ENCODE results near the gene DNAJC4.

The DNAJC4 gene

DNA sequence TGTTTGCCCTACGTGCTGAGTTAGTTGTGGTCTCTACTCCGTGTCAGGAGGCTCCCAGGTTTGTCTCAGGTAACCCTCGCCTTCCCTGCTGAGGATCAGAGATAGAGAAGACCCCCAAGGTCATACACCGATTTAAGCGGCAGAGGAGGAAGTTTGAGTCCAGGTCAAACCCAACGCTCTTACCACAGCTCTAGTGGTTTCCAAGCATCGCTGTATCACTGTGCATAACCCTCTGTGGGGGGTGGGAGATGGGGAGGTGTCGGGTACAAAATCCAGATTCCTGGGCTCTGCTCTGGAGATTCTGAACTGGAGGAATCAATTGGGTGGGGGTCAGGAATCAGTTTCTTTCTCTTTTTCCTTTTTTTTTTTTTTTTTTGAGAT lies 627 bp downstream of the DNAJC4 start:
- DNase-seq: no peak

GRCh38 chr11:64231546-64231945 lies 1.2 kb downstream of the DNAJC4 start:
- DNase-seq: no peak

DNA sequence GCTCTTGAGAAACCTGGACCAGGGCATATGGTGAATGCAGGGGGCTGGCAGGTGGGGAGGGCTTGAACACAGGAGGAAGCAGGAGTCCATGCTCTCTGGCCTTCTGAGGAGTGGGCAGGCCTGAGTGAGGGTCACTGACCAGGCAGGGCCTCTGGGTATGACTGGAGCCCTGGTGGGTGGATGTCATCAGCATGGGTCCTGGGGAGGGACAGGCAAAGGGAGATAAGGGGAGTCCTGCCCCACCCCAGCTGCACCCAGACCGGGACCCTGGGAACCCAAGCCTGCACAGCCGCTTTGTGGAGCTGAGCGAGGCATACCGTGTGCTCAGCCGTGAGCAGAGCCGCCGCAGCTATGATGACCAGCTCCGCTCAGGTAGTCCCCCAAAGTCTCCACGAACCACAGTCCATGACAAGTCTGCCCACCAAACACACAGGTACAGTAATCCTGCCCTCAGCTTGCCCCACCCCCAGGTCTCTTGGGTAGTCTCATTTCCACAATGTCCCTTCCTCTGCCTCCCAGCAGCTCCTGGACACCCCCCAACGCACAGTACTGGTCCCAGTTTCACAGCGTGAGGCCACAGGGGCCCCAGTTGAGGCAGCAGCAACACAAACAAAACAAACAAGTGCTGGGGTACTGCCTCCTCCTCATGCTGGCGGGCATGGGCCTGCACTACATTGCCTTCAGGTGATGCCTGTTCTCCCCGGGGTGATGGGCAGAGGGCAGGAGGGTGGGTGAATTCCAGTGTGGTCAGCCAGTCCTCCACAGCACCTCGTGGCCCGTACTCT lies 2.0 kb downstream of the DNAJC4 start:
- no peak for DNase-seq

DNA sequence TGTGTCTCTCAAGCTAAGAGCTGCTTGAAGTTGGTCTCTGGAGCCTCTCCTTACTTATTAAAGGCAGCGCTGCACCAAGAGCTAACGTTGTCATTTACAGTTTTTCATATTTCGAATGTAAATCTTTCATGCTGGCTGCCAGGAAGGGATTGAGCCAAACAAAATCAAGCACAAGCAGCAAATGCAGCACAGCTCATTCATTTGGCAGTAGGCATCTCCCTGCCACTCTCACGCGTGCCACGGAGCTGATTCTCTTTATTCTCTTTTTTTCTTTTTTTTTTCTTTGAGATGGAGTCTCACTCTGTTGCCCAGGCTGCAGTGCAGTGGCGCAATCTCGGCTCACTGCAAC lies 2.6 kb downstream of the DNAJC4 start:
- no peak for DNase-seq

GRCh38 chr11:64233913-64234586 lies 3.7 kb downstream of the DNAJC4 start, which contains the start of gene VEGFB:
Gene VEGFB, plus strand, starts transcription at chr11:64234584. Its CDS starts 250 bp downstream, at chr11:64234834.
- peak; percentile 79 for DNase-seq

- peak; percentile 45 for DNase-seq
Observed at GRCh38 chr11:64234647-64235379, 4.5 kb downstream of the DNAJC4 start.

GRCh38 chr11:64235437-64236161 lies 5.3 kb downstream of the DNAJC4 start:
- DNase-seq: no peak

DNA sequence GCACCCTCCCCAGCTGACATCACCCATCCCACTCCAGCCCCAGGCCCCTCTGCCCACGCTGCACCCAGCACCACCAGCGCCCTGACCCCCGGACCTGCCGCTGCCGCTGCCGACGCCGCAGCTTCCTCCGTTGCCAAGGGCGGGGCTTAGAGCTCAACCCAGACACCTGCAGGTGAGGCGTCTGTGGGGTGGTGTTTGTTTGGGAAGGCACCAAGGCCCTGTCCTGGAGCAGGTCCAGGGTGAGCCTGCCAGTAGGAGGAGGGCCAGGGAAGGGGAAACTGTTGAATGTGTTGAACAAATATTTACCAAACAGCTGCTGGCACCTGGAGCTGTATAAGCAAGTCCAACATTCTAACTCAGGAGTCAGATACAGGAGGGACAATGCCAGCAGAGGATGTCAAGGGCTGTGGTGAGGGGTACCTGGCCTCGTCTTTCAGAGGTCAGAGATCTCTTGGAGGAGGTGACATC lies 7.2 kb downstream of the DNAJC4 start:
- DNase-seq: no peak

DNA sequence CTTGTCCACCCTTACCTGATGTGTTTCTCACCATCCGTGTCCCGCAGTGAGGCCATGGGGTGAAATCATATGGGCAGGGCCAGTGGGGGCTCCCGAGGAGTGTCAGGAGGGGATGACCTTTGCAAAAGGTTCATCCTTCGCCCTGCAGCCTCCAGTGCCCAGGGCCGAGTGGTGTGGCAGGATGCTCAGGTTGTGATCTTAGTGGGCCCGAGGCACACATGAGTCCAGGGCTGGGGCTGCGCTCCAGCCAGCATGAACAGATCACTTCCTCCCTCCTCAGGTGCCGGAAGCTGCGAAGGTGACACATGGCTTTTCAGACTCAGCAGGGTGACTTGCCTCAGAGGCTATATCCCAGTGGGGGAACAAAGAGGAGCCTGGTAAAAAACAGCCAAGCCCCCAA lies 7.7 kb downstream of the DNAJC4 start:
- no peak for DNase-seq

DNA sequence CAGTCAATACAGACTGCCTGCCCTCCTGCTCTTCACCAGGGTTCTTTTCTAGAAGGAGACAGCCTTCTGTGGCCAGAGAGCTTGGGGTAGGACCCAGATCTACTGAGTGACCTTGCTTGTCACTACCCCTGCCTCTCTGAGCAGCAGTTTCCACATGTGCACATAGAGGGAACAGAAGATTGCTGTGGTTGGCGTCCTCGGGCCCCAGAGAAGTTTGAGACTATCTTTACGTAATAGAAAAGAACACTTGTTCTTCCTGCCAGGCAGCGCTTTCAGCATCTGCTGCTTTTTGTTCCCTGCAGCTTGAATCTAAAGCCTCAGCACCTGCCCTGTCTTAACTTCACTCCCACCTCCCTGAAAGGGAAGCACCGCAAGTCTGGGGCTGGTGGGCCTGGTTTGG lies 8.7 kb downstream of the DNAJC4 start:
- DNase-seq: no peak

GRCh38 chr11:64239662-64240434 lies 9.5 kb downstream of the DNAJC4 start:
- DNase-seq: peak; percentile 81

DNA sequence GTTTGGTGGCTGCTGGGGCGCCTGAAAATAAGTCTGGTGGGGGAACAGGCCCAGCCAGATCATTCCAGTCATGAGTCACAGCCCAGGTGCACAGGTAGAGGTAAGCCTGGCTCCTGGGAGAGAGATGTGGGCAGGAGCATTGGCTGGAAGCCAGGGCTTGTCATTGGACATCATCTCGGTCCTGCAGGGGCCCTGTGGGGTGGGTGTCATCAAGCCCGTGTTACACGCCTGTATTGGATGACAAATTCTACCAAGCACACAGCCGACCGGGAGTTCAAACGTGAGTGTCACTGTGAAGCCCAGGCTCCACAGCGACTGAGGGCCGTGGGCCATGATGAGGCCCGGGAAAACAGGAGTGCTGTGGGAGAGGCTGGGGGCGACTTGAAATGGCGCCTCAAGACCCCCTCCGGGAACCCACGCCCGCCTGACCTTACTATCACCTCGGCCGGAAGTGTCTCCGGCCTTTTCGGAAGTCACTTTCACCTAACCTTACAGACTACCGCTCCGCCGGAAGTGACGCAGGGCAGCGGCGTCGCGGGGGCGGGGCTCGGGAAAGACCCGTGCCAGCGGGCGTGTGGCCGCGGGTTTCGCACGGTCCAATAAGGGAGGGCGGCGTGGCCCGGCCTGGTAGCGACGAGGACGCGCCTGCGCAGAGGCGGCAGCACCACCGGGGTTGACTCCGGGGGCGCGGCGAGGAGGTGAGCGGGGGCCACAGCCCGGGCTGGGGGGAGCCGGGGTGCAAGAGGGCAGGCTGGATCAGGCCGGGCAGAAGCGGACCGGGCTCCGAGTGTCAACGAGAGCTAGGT lies 10.3 kb downstream of the DNAJC4 start, which contains the start of gene FKBP2:
FKBP2 (plus strand) TSS at position 661 of the 806 bp plus-strand sequence. CDS start 1,293 bp downstream, outside the sequence.
- DNase-seq: peak; percentile 99

DNA sequence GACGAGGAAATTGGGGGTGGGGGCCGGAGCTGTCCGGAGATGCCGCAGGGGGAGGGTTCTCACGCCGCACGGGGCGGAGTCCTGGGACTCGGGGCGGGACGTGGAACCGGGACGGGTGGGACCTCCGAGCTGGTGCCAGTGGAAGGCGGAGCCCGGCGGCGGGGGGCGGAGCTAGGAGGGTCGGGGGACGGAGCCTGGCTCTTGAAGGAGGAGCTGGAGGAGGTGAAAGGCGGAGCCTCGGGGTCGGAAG lies 10.8 kb downstream of the DNAJC4 start:
- no peak for DNase-seq

DNA sequence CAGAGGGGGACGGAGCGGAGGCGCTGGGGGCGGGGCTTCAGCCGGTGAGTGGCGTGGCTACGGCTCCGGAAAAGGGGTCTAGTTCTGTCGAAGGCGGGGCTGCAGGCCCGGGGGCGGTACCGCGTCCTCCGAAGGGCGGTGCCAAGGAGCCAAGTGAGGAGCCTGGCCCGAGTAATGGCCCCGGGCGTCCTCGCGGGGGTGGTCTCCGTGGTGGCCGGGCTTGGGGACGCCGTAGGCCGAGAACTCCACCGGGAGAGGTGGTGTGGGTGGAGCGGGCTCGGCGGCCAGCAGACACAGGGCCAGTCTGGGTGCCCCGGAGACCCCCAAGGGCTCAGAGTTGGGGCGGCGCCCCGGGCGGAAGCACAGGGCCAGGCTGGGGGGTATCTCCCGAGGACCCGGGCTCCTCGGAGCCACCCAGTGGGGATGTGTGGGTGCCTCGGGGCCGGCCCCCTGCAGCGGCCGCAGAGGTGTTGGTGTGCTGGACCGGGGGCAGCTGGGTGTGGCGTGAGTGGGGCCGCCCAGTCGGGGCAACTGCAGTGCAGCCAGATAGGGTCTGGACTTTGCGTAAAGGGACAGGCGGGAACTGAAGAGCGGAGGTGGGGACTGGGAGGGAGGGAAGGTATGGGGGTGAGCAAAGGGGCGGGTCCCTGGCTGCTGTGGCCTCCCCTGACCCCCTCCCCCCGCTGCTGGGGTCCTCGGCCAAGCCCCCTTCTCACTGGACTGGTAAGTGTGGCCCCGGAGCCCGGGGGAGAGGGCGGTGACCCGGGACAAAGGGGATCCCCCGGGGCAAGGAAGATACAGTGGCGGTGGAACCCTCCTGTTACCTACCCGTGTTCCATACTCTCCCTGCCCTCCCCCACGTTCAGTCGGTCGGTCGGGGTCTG lies 11.4 kb downstream of the DNAJC4 start:
- peak; percentile 99 for DNase-seq

DNA sequence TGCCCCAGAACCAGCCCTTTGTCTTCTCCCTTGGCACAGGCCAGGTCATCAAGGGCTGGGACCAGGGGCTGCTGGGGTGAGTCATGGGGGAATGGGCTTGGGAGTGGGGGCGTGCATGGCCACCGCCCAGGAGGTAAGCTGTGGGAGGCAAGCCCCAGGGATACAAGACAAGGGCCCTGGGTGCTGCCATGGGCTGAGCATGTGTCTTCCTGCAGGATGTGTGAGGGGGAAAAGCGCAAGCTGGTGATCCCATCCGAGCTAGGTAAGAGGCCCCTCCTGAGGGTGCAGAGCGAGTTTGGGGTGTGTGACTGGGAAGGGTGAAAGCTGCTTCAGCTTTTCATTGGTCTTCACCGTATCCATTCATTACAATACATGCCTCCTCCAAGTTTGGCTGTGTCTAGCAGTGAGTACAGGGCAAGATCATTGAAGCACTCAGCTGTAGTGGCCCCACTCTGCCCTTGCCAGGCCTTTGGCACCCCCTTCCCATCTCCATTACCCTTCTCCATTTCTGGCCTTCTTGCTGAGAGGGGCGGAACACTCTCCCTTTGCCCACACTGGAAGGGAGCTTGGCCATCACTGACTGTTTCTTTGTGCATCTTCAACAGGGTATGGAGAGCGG lies 13.0 kb downstream of the DNAJC4 start:
- DNase-seq: no peak

DNA sequence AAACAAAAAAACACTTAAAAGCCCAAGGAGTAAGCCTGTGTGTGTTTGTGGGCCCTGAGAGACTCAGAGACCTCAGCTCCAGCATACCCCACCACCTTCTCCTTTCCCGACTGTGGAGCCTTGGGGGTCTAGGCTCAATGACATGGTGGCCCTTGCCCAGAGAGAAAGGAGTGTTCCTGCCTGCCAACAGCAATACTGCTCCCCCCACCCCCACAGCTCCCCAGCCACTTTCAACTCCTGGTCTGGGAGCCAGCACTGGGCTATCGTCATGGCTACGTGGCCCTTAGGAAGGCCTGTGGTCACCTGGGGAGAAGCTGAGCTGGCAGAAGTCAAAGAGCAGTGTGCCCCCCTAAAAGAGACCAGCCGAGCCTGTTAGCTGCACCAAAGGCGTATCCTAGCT lies 13.8 kb downstream of the DNAJC4 start:
- no peak for DNase-seq

- DNase-seq: no peak
Observed at GRCh38 chr11:64244966-64245365, 14.6 kb downstream of the DNAJC4 start.

- peak; percentile 60 for DNase-seq
Observed at GRCh38 chr11:64245401-64245796, 15.1 kb downstream of the DNAJC4 start.

- DNase-seq: peak; percentile 73
Observed at GRCh38 chr11:64245797-64246620, 15.7 kb downstream of the DNAJC4 start.

Measured in CD4-positive, alpha-beta T cell treated with Interferon gamma for 1 hour (primary cell).